ENCODE measurements around the gene DHRSX. TPM values are rescaled to one million over a fixed set of nuclear protein-coding genes. Genes with fewer than 3 reads are reported as not detected.
A peak's percentile ranks its signal among the peaks of the same experiment; 100 is the strongest.
"Not testable (repeated sequence)": the region's sequence is repeated elsewhere in the genome, so short reads cannot be mapped to it uniquely, and the experiment has no call there.

Gene DHRSX
- total RNA-seq, 1 donor from 2014 or later = 31.8 TPM

GRCh38 chrX:2370456-2370855 is 130.3 kb downstream of the DHRSX start:
- Histone ChIP-seq H3K27me3 (no peaks in the 10 kb centered on the region), H3K4me1 (no peaks in the 10 kb centered on the region), H3F3A (ENCODE audit: low read depth) (no peaks in the 10 kb centered on the region), H4K20me1 (ENCODE audit: low read depth) (no peaks in the 10 kb centered on the region), H3K4me2 (no peak overlapping the region), H3K4me3 (no peak overlapping the region), H2AFZ (replicated peaks) (no peak overlapping the region), H3K9me3 (ENCODE audit: low read depth) (no peaks in the 10 kb centered on the region), H3K9ac (no peak overlapping the region), H3K36me3 (no peaks in the 10 kb centered on the region), H3K79me2 (ENCODE audit: low read depth) (no peaks in the 10 kb centered on the region), H3K27ac (no peak overlapping the region)
- Mint-ChIP-seq H3K27ac (peak overlapping the region; percentile 3), H3K27me3 (ENCODE audit: insufficient read depth, low read depth) (no peaks in the 10 kb centered on the region), H3K9me3 (peaks cover 20% of the 10 kb centered on the region), H3K36me3 (peaks cover 26% of the 10 kb centered on the region), H3K4me1 (peaks cover 13% of the 10 kb centered on the region), H3K4me3 (no peak overlapping the region)
- TF ChIP-seq EZH2phosphoT487 (IDR thresholded peaks at IDR 0.05) = no peak
- TF ChIP-seq, protein P1, sequence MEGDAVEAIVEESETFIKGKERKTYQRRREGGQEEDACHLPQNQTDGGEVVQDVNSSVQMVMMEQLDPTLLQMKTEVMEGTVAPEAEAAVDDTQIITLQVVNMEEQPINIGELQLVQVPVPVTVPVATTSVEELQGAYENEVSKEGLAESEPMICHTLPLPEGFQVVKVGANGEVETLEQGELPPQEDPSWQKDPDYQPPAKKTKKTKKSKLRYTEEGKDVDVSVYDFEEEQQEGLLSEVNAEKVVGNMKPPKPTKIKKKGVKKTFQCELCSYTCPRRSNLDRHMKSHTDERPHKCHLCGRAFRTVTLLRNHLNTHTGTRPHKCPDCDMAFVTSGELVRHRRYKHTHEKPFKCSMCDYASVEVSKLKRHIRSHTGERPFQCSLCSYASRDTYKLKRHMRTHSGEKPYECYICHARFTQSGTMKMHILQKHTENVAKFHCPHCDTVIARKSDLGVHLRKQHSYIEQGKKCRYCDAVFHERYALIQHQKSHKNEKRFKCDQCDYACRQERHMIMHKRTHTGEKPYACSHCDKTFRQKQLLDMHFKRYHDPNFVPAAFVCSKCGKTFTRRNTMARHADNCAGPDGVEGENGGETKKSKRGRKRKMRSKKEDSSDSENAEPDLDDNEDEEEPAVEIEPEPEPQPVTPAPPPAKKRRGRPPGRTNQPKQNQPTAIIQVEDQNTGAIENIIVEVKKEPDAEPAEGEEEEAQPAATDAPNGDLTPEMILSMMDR (IDR thresholded peaks at IDR 0.05) = no peak
- no peak for TF ChIP-seq EZH2 (IDR thresholded peaks at IDR 0.05)
- no peak for DNase-seq (ENCODE audit: low spot score)

GRCh38 chrX:2369206-2369605 is 131.6 kb downstream of the DHRSX start:
- Histone ChIP-seq H3K4me3 (no peak overlapping the region), H3K27ac (no peak overlapping the region), H3K4me2 (no peak overlapping the region), H3K27me3 (no peaks in the 10 kb centered on the region), H3K4me1 (no peaks in the 10 kb centered on the region), H3K79me2 (ENCODE audit: low read depth) (no peaks in the 10 kb centered on the region), H4K20me1 (ENCODE audit: low read depth) (no peaks in the 10 kb centered on the region), H3K36me3 (no peaks in the 10 kb centered on the region), H3K9ac (no peak overlapping the region), H2AFZ (replicated peaks) (no peak overlapping the region), H3K9me3 (ENCODE audit: low read depth) (no peaks in the 10 kb centered on the region), H3F3A (ENCODE audit: low read depth) (no peaks in the 10 kb centered on the region)
- TF ChIP-seq, protein P1 (IDR thresholded peaks at IDR 0.05) = no peak
- TF ChIP-seq EZH2 (IDR thresholded peaks at IDR 0.05) (no peak), EZH2phosphoT487 (IDR thresholded peaks at IDR 0.05) (no peak)
- Mint-ChIP-seq H3K27me3 (ENCODE audit: insufficient read depth, low read depth) (no peaks in the 10 kb centered on the region), H3K9me3 (peaks cover 30% of the 10 kb centered on the region), H3K27ac (no peak overlapping the region), H3K4me3 (no peak overlapping the region), H3K4me1 (peaks cover 13% of the 10 kb centered on the region), H3K36me3 (peaks cover 33% of the 10 kb centered on the region)
- no peak for DNase-seq (ENCODE audit: low spot score)

- H3K27ac ChIP-seq = no peak overlapping the region
- H3K4me3 ChIP-seq = no peak overlapping the region
- no peaks in the 10 kb centered on the region for H3K27me3 ChIP-seq
- H3K36me3 ChIP-seq = no peaks in the 10 kb centered on the region
- Mint-ChIP-seq H3K9me3 (peaks cover 33% of the 10 kb centered on the region), H3K4me3 (no peak overlapping the region), H3K27me3 (ENCODE audit: insufficient read depth, low read depth) (no peaks in the 10 kb centered on the region), H3K4me1 (peaks cover 23% of the 10 kb centered on the region), H3K36me3 (peaks cover 32% of the 10 kb centered on the region), H3K27ac (no peak overlapping the region)
- H3K4me2 ChIP-seq = no peak overlapping the region
- peaks cover 10% of the 10 kb centered on the region for H3K79me2 ChIP-seq (ENCODE audit: low read depth)
- no peak overlapping the region for H2AFZ ChIP-seq (replicated peaks)
- peaks cover 3% of the 10 kb centered on the region for H3F3A ChIP-seq (ENCODE audit: low read depth)
- no peaks in the 10 kb centered on the region for H3K9me3 ChIP-seq (ENCODE audit: low read depth)
- no peak for DNase-seq (ENCODE audit: low spot score)
- H3K4me1 ChIP-seq = peaks cover 15% of the 10 kb centered on the region
- H3K9ac ChIP-seq = no peak overlapping the region
- TF ChIP-seq, protein P1 (IDR thresholded peaks at IDR 0.05) = no peak
- H4K20me1 ChIP-seq (ENCODE audit: low read depth) = no peaks in the 10 kb centered on the region
Measured at GRCh38 chrX:2360731-2361130, 140.0 kb downstream of the DHRSX start.

- H4K20me1 ChIP-seq (ENCODE audit: low read depth); DNase-seq (ENCODE audit: low spot score); H3K27me3 ChIP-seq; H3K4me3 ChIP-seq; H3K9ac ChIP-seq; H3K4me2 ChIP-seq; H3K4me3 Mint-ChIP-seq; H3F3A ChIP-seq (ENCODE audit: low read depth); H3K36me3 ChIP-seq; H3K27ac ChIP-seq; H3K27ac Mint-ChIP-seq; H2AFZ ChIP-seq (replicated peaks); H3K9me3 ChIP-seq (ENCODE audit: low read depth); H3K27me3 Mint-ChIP-seq (ENCODE audit: insufficient read depth, low read depth): not testable (repeated sequence)
- Histone ChIP-seq H3K4me1 (peaks cover 15% of the 10 kb centered on the region), H3K79me2 (ENCODE audit: low read depth) (peaks cover 10% of the 10 kb centered on the region)
- peaks cover 32% of the 10 kb centered on the region for H3K36me3 Mint-ChIP-seq
- peaks cover 30% of the 10 kb centered on the region for H3K9me3 Mint-ChIP-seq
- H3K4me1 Mint-ChIP-seq = peaks cover 23% of the 10 kb centered on the region
Measured at GRCh38 chrX:2359522-2359921, 141.3 kb downstream of the DHRSX start.

All from neural progenitor cell (in vitro differentiated cells).